ENCODE results near the gene CKAP5.
"Not testable (repeated sequence)": the region's sequence is repeated elsewhere in the genome, so short reads cannot be mapped to it uniquely, and the experiment has no call there.

- not testable (repeated sequence) for TF ChIP-seq CTCF (conservative IDR thresholded peaks at IDR 0.05; ENCODE audit: low read length); EZH2phosphoT487 (IDR thresholded peaks at IDR 0.05; ENCODE audit: borderline replicate concordance, low read depth, low read length)
Measured at GRCh38 chr11:46717825-46718154, 128.3 kb downstream of the CKAP5 start.
